GM19099 (cell line): ENCODE measurements around the gene TAS2R30.

Experiments
- POLR2A ChIP-seq: IDR thresholded peaks from 3 replicates; pipeline ENCODE4 v1.6.1; 2011; ENCODE audit warnings: low read depth; ENCODE audit not compliant: insufficient read length; ENCODE audit errors: extremely low read depth

The TAS2R30 gene

GRCh38 chr12:11147420-11147819 is 13.0 kb upstream of the TAS2R30 start:
- no peak for TF ChIP-seq POLR2A

GRCh38 chr12:11144297-11144696 is 9.9 kb upstream of the TAS2R30 start:
- no peak for TF ChIP-seq POLR2A

- no peak for TF ChIP-seq POLR2A
These were observed 8.9 kb upstream of the TAS2R30 start for GRCh38 chr12:11143352-11143751.

DNA sequence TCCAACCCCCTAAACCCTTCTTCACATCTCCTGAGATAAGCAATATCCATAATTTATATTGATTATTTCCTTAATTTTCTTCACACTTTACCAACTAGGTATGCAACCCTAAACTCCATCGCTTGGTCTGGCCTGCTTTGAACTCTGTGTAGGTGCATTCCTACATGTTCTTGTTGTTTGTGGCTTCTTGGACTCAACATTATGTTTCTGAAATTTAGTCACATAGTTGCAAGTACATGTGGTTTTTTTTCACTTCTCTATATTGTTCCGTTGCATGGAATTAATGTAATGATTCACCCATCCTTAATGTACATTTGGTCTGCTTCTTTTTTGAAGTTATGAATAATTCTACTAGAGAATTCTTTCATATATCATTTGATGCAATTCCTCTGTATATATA is 1.6 kb upstream of the TAS2R30 start:
- no peak for TF ChIP-seq POLR2A

DNA sequence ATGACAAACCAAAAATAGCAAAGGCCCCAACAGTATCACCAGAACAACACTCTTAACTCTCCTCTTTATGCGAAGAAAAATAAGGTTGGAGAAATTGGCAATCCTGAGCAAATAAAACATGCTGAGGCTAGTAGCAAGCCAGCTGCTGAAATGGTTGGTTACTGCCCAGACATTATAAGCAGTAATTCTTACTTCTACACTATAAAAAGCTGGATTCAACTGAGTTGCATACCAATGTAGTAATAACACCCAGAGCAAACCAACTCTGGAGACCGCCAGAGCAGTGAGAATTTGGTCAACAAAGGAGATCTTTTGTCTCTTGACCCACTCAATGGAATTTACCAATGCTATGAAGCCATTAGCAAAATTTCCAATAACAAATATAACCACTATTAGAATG is 628 bp downstream of the TAS2R30 start:
- no peak for TF ChIP-seq POLR2A

DNA sequence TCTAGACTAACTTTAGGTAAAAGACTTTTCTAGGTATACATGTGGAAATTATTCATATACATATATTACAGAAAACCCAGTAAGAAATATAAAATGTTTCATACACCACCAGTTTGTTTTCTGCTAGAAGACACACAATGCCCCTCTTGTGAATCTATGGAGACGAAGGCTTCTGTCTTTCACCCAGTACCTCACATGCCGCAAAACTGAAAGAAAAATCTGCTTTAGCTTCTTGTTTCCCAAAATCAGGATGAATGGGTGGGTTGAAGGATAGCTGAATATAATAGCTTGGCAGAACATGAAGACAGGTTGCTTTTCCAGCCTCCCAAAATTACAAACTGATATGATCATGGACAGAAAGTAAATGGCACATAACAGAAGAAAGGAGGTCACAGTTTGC is 1.3 kb downstream of the TAS2R30 start:
- TF ChIP-seq POLR2A = no peak

DNA sequence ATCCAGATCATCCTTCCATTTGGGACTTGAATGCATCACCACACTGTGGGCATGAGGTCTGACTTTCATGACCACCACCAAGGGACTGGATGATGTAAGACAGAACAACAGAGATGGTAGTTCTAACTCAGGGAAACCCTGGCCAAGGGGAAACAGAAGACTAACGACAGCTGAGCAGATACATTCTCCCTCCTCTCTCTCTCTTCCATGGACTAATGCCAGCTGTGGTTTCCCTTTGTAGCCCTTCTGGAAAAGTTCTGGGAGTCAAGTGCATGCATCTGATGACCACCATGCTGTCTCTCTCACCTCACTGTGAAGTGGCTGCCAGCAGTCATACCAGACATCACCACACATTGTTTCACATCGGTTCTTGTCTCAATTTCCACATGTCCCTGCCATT is 3.4 kb downstream of the TAS2R30 start:
- TF ChIP-seq POLR2A = no peak

DNA sequence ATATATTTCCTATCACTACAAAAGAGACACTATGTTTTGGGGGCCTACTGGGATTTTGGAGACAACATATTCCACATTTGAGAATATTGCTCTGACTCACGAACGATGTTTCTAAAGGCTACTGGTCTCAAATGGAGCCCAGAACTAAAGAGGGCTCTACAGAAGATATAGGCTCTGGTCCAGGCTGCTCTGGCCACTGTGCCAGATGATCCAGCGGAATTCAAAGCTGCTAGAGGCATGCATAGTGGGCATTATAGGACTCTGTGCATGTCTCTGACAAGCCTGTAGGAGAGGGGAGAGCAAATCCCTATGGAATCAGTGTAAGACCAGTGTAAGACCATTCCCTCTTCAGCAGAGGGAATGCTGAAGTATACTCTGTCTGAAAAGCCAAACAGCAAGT is 4.1 kb downstream of the TAS2R30 start:
- no peak for TF ChIP-seq POLR2A

- no peak for TF ChIP-seq POLR2A
These were observed 25.6 kb downstream of the TAS2R30 start for GRCh38 chr12:11108862-11109261.

GRCh38 chr12:11107719-11108118 is 26.7 kb downstream of the TAS2R30 start:
- no peak for TF ChIP-seq POLR2A

- TF ChIP-seq POLR2A = no peak
These were observed 28.2 kb downstream of the TAS2R30 start for GRCh38 chr12:11106288-11106687.

DNA sequence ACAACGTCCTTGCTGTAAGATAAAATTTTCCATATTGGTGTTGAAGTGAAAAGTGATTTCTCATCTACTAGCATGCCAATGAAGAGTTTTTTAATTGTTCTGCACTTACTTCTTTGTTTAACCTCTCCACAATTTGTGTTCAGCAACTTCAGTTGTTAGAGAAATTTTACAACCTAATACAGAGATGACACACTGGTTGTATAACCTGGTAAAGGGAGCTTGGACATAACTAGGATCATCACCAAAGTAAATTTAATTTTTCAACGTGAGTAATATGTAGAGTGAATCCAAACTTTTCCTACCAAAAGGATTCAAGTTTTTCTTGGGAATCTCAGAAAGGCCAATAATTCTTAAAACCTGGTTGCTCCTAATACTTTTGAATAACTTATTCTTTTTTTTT is 28.9 kb downstream of the TAS2R30 start:
- TF ChIP-seq POLR2A = no peak

GRCh38 chr12:11092128-11092527 is 42.3 kb downstream of the TAS2R30 start, which contains the start of gene TAS2R43:
Gene TAS2R43, minus strand, starts transcription at chr12:11092313. Its CDS starts 84 bp downstream, at chr12:11092229.
- no peak for TF ChIP-seq POLR2A

DNA sequence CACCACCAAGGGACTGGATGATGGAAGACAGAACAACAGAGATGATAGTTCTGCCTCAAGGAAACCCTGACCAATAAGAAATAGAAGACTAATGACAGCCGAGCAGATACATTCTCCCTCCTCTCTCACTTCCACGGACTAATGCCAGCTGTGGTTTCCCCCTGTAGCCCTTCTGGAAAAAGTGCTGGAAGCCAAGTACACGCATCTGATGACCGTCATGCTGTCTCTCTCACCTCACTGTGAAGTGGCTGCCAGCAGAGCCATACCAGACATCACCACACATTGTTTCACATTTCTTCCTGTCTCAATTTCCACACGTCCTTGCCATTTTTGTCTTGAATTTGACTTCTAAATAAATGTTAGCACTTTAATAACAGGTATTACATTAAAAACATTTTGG is 45.2 kb downstream of the TAS2R30 start:
- no peak for TF ChIP-seq POLR2A

DNA sequence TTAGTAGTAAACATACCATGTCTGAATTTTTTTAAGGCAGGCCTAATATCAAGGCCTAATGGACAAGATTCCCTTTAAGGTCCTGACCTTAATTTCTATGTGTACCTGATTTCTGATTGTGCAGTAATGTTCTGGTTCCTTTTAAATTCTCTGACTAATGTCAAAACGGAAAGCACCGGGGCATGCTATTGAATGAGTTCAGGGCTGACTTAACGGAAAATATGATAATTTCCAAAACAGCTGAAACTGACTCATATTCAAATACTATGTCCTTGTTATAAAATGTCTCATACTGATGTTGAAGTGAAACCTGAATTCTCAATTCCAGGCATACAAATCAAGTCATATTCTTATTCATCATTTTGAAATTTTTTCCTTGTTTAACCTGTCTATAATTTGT is 49.0 kb downstream of the TAS2R30 start:
- TF ChIP-seq POLR2A = no peak
